MM.1S (cell line): ENCODE data around the gene SURF6.

Experiments used
- CTCF ChIP-seq: fragments of 300-600 bp; sonication (generic); IDR thresholded peaks from 2 replicates; pipeline ENCODE4 v1.5.1; 2016; ENCODE audit warnings: antibody characterized with exemption, low read length, mixed read lengths
- EZH2 ChIP-seq: fragments of 300-600 bp; sonication (generic); optimal IDR thresholded peaks from 2 replicates; pipeline ENCODE3; 2017; ENCODE audit warnings: low read depth, mild to moderate bottlenecking, antibody characterized with exemption, low read length, mixed read lengths

GRCh38 chr9:133331641-133332380, 4.2 kb downstream of the SURF6 start:
- TF ChIP-seq CTCF (no peak), EZH2 (no peak)
